K562 (cell line): ENCODE measurements around the gene FLOT2. TPM values are rescaled to one million over a fixed set of nuclear protein-coding genes. Genes with fewer than 3 reads are reported as not detected.

Experiments used
- ATAC-seq: fragments of 200-7000 bp; cut with Tn5 transposase; 3 replicates; pipeline ENCODE4 v1.9.1; 2020; ENCODE audit warnings: moderate library complexity
- BruUV-seq: library from RNA; stranded (reverse); fragments of 400-500 nt; replicated peaks from 2 replicates; lab custom pipeline; 2021; lab: Mats Ljungman, UMichigan
- CTCF ChIA-PET: fragments of 300-600 bp; formaldehyde crosslinking; extraction: SDS; loops from one replicate; lab custom pipeline; 2021; ENCODE audit warnings: low intra/inter-chr PET ratio; lab: Yijun Ruan, JAX
- POLR2A ChIA-PET: fragments of 300-600, 350-650 bp; sonication (Branson Sonifier 250); formaldehyde crosslinking; extraction: SDS; loops from one replicate; lab custom pipeline; 2021; ENCODE audit warnings: antibody characterized with exemption, inconsistent platforms; lab: Yijun Ruan, JAX
- DNase-seq, 4 experiments: peaks; one replicate each; pipeline versions ENCODE4 v3.0.0 to v3.0.0-alpha.2; 2011 to 2018; ENCODE audit warnings: low spot score in 3 of 4, mixed read lengths in 3 of 4; ENCODE audit errors: extremely low read depth in 1 of 4
- FAIRE-seq: peaks from 2 replicates; lab custom pipeline; 2011; peaks lifted over from hg19 to GRCh38; lab: Jason Lieb, UNC
- H2AFZ ChIP-seq: 2 replicates; pipeline ENCODE4 v1.6.0; 2011; ENCODE audit warnings: low read depth, low read length, control low read depth, inconsistent platforms
- H3K27ac ChIP-seq: fragments of 200-600 bp; 3 replicates; pipeline ENCODE4 v1.8.0; 2011; ENCODE audit warnings: low read depth, mild to moderate bottlenecking, control low read depth, inconsistent platforms, low read length, moderate library complexity, mixed read lengths; ENCODE audit errors: extremely low read depth
- H3K27me3 ChIP-seq, 2 experiments: fragments of 300-600 bp in 1 of 2; 2 replicates in 1 of 2; 3 replicates in 1 of 2; pipeline versions ENCODE4 v1.6.0 to v1.8.0; 2011; ENCODE audit warnings: inconsistent platforms in 2 of 2, low read length in 2 of 2, mild to moderate bottlenecking in 1 of 2, mixed read lengths in 1 of 2, moderate library complexity in 1 of 2; ENCODE audit not compliant: control insufficient read depth in 2 of 2, insufficient read depth in 2 of 2
- H3K36me3 ChIP-seq: fragments of 300-600 bp; 3 replicates; pipeline ENCODE4 v1.8.0; 2011; ENCODE audit warnings: mild to moderate bottlenecking, low read length, inconsistent platforms; ENCODE audit not compliant: control insufficient read depth, insufficient read depth
- H3K4me1 ChIP-seq, 2 experiments: fragments of 200-600 bp in 1 of 2; replicated peaks in 1 of 2; 2 replicates in 1 of 2; 3 replicates in 1 of 2; pipeline versions ENCODE4 v1.5.1 to v1.8.0; 2011; ENCODE audit warnings: inconsistent platforms in 2 of 2, low read length in 2 of 2, mild to moderate bottlenecking in 1 of 2, mixed read lengths in 1 of 2, moderate library complexity in 1 of 2; ENCODE audit not compliant: control insufficient read depth in 2 of 2, insufficient read depth in 2 of 2
- H3K4me2 ChIP-seq: 2 replicates; pipeline ENCODE4 v1.6.1; 2011; ENCODE audit warnings: low read length, control low read depth, inconsistent platforms, mixed read lengths; ENCODE audit not compliant: insufficient read depth
- H3K4me3 ChIP-seq: fragments of 200-600 bp; sonication (generic), shearing (Covaris generic); 2 replicates; pipeline ENCODE4 v1.5.1; 2016; ENCODE audit warnings: control low read depth, inconsistent platforms
- H3K79me2 ChIP-seq: fragments of 200-600 bp; 3 replicates; pipeline ENCODE4 v1.8.0; 2011; ENCODE audit warnings: low read length, inconsistent platforms; ENCODE audit not compliant: control insufficient read depth, insufficient read depth
- H3K9ac ChIP-seq, 2 experiments: 2 replicates each; pipeline versions ENCODE4 v1.6.0 to v1.6.1; 2011; ENCODE audit warnings: low read depth in 2 of 2, low read length in 2 of 2, control low read depth in 1 of 2, inconsistent platforms in 1 of 2, mild to moderate bottlenecking in 1 of 2, mixed read lengths in 1 of 2; ENCODE audit not compliant: insufficient read depth in 1 of 2
- H3K9me1 ChIP-seq: one replicate; pipeline ENCODE4 v1.6.0; 2011; ENCODE audit warnings: inconsistent platforms, mild to moderate bottlenecking, low read length, moderate library complexity; ENCODE audit not compliant: control insufficient read depth, insufficient read depth
- H3K9me3 ChIP-seq: replicated peaks from 2 replicates; pipeline ENCODE4 v1.5.1; 2011; ENCODE audit warnings: low read depth, low read length, inconsistent platforms; ENCODE audit not compliant: control insufficient read depth, insufficient read depth
- H4K20me1 ChIP-seq: replicated peaks from 2 replicates; pipeline ENCODE4 v1.6.1; 2011; ENCODE audit warnings: low read length, inconsistent platforms, mixed read lengths; ENCODE audit not compliant: control insufficient read depth, insufficient read depth
- CBX5 ChIP-seq: IDR thresholded peaks from 2 replicates; pipeline ENCODE4 v1.6.1; 2014; ENCODE audit warnings: low read depth, borderline replicate concordance
- CEBPB ChIP-seq: fragments of 450-650 bp; IDR thresholded peaks from 2 replicates; pipeline ENCODE4 v1.6.1; 2016; ENCODE audit warnings: missing genetic modification characterization, missing compliant biosample characterization
- MAFF ChIP-seq: IDR thresholded peaks from 2 replicates; pipeline ENCODE4 v1.6.1; 2012; ENCODE audit warnings: low read length, improper control_type of control experiment
- MAFK ChIP-seq: IDR thresholded peaks from 2 replicates; pipeline ENCODE4 v1.6.1; 2011; ENCODE audit warnings: low read length, improper control_type of control experiment
- MCM7 ChIP-seq, 2 experiments: fragments of 450-650 bp; IDR thresholded peaks; 2 replicates each; pipeline ENCODE4 v1.6.1; 2016 to 2018
- NCOA1 ChIP-seq: fragments of 450-650 bp; IDR thresholded peaks from 2 replicates; pipeline ENCODE4 v1.6.1; 2016; ENCODE audit warnings: low read depth
- TAL1 ChIP-seq: fragments of 450-650 bp; IDR thresholded peaks from 2 replicates; pipeline ENCODE4 v1.6.1; 2016; ENCODE audit warnings: mild to moderate bottlenecking
- ZHX1 ChIP-seq: fragments of 150-350 bp; conservative IDR thresholded peaks from 2 replicates; pipeline ENCODE4 v1.6.1; 2014; ENCODE audit warnings: low read length
- ZNF316 ChIP-seq: fragments of 450-650 bp; IDR thresholded peaks from 2 replicates; pipeline ENCODE4 v1.6.1; 2016
- ZNF655 ChIP-seq: fragments of 250-450 bp; sonication (Bioruptor Pico); IDR thresholded peaks from 2 replicates; pipeline ENCODE4 v1.5.0; 2021
- WGBS: fragments of 100-300 bp; shearing (Covaris generic); methylation state at CpG from one replicate; pipeline ENCODE4 v1.1.6; 2016; ENCODE audit warnings: low coverage, mixed read lengths; ENCODE audit not compliant: insufficient coverage; ENCODE audit errors: missing lambda C conversion rate; 5-methylcytosine and 5-hydroxymethylcytosine counted together
- in situ Hi-C: fragments of 300-500 bp; cut with MboI; formaldehyde crosslinking; loops from 4 replicates; pipeline ENCODE4 v1.15.0; 2018; ENCODE audit warnings: inconsistent platforms, mixed read lengths
- intact Hi-C: fragments of 100-400 bp; cut with micrococcal nuclease; formaldehyde crosslinking; loops from 2 replicates; pipeline ENCODE4 v1.14.2; 2022
- polyA plus RNA-seq, 8 experiments: library from polyadenylated mRNA; depleted of rRNA in 4 of 8; stranded (reverse) in 5 of 8; unstranded in 3 of 8; fragments of >200 nt; fragmentation: Nextera tagmentation in 2 of 8; fragmentation: Illumina TruSeq in 1 of 8; extraction: Ambion mirVana in 2 of 8; extraction: Trizol in 1 of 8; gene quantifications; 2 replicates each; pipeline versions ENCODE4 v1.2.1 to v1.2.3, GENCODE V29; 2011 to 2014; ENCODE audit warnings: inconsistent platforms in 1 of 8, missing spikeins in 1 of 8
- total RNA-seq, 7 experiments: library from RNA; depleted of rRNA in 6 of 7; stranded (reverse); fragments of >200 nt in 6 of 7; fragmentation: Illumina TruSeq in 2 of 7; extraction: Trizol in 2 of 7; gene quantifications; 2 replicates each; pipeline versions ENCODE4 v1.2.1 to v1.2.3, GENCODE V29; 2011 to 2021; ENCODE audit warnings: low replicate concordance in 1 of 7

The FLOT2 gene
- total and polyA plus RNA-seq, 9 of the 15 experiments (the other 6 are each of a cell fraction or from before 2014, with no cell fraction given): 17.5 to 138 (median 41.7) TPM

- no peaks in the 10 kb centered on the region for H3K27me3 ChIP-seq
- H3K36me3 ChIP-seq: peaks cover 59% of the 10 kb centered on the region
- CTCF ChIA-PET: no interaction called here
- ATAC-seq: no peak
- peaks cover 84% of the 10 kb centered on the region for H3K79me2 ChIP-seq
- H3K9me1 ChIP-seq: peaks cover 3% of the 10 kb centered on the region
- POLR2A ChIA-PET: interaction anchor here (0.8 to 3.7 kb wide), 12 partner anchors 8 to 360 kb away, joined by 3 to 25 read pairs (median 4); partner anchors contain the start of genes ALDOC, BLTP2 and RPL23A
- FAIRE-seq: no peak
- no TSS peak for BruUV-seq
- H3K4me2 ChIP-seq: no peak overlapping the region
- TF ChIP-seq CEBPB (peak; percentile 66), NCOA1 (no peak), MAFF (peak; percentile 50; the same call in 1 of the 2 replicates), CBX5 (no peak), ZNF655 (no peak), MAFK (peak; percentile 23; the same call in 1 of the 2 replicates), TAL1 (no peak), MCM7 (IDR thresholded peaks at IDR 0.05) (no peak), ZNF316 (peak; percentile 47), ZHX1 (no peak)
- in situ Hi-C loops: loop anchor here (5.0 kb wide), 1 partner anchor 360 kb away; the partner anchor contains the start of gene ALDOC
- peaks cover 6% of the 10 kb centered on the region; the same call in 1 of the 2 replicates for H4K20me1 ChIP-seq
- WGBS: 67% methylated on average over 5 of the region's 5 CpGs
- no peak overlapping the region for H3K27ac ChIP-seq
- H3K4me3 ChIP-seq: no peak overlapping the region
- intact Hi-C loops: no loop called here
- H3K9ac ChIP-seq: no peak overlapping the region
- peaks cover 0 to 16% of the 10 kb centered on the region in 2 experiments; a peak in 3 of 5 replicates for H3K4me1 ChIP-seq
- DNase-seq: no peak
- no peaks in the 10 kb centered on the region for H3K9me3 ChIP-seq
- no peak overlapping the region for H2AFZ ChIP-seq
Observed at GRCh38 chr17:28937044-28937729, 39.7 kb upstream of the FLOT2 start.
